ENCODE results near the gene KRT13. TPM values are rescaled to one million over a fixed set of nuclear protein-coding genes. Genes with fewer than 3 reads are reported as not detected.

The KRT13 gene
- total RNA-seq, 2 donors from 2014 or later, result not detected

GRCh38 chr17:41489531-41489930, 15.9 kb downstream of the KRT13 start, which contains the start of gene KRT36:
TSS of gene KRT36 (minus strand) at chr17:41489910. CDS start at chr17:41489864, 46 bp downstream.
- no peaks in the 10 kb centered on the region for H3K36me3 Mint-ChIP-seq (ENCODE audit: low read depth)
- Histone ChIP-seq H3K36me3 (ENCODE audit: control insufficient read depth, insufficient read depth, low read length) (no peaks in the 10 kb centered on the region), H3K4me3 (ENCODE audit: low read length) (no peak within 1 kb of the TSS), H3K27me3 (ENCODE audit: control insufficient read depth, insufficient read depth, low read length, poor library complexity, severe bottlenecking) (no peaks in the 10 kb centered on the region), H3K9ac (ENCODE audit: extremely low read depth, low read length, poor library complexity, severe bottlenecking) (no peak within 1 kb of the TSS), H3K4me1 (ENCODE audit: control insufficient read depth, insufficient read depth, low read length) (peaks cover 1% of the 10 kb centered on the region), H3K9me3 (ENCODE audit: control insufficient read depth, low read length) (no peaks in the 10 kb centered on the region), H3K27ac (ENCODE audit: low read depth, low read length) (no peak within 1 kb of the TSS)
- H3K27ac Mint-ChIP-seq, result no peak within 1 kb of the TSS
- no peaks in the 10 kb centered on the region for H3K9me3 Mint-ChIP-seq
- H3K4me1 Mint-ChIP-seq, result no peaks in the 10 kb centered on the region
- no peak within 1 kb of the TSS for H3K4me3 Mint-ChIP-seq
- peaks cover 39% of the 10 kb centered on the region for H3K27me3 Mint-ChIP-seq (ENCODE audit: insufficient read depth)
- TF ChIP-seq CTCF (conservative IDR thresholded peaks at IDR 0.05), result no peak
- 95 to 100% methylated on average over 5 to 12 of the region's 12 CpGs for WGBS, 2 experiments (ENCODE audit: insufficient coverage in 1 of 2, insufficient read length in 1 of 2)
- no peak for DNase-seq

GRCh38 chr17:41486809-41487530, 18.4 kb downstream of the KRT13 start:
- peak; percentile 97 for DNase-seq
- TF ChIP-seq CTCF (conservative IDR thresholded peaks at IDR 0.05), result peak; percentile 91

DNA sequence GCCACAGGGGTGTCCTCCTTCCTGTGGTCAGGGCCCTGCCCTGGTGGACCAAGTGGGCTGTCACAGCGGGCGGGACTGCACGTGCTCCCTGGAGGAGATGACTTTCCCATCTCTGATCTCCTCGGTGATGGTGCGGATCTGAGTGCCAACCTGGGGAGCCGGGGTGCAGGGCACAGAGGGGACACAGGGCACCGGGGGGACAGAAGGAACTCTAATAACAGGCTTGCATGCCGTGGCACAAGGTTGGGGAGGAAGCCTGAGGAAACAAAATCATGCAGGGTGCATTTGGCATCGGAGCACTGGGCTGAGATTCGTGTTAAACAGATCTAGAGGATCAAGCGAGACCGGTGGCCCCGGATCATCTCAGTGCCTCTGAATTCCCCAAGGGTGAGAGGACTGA, 19.1 kb downstream of the KRT13 start:
- Mint-ChIP-seq H3K4me1 (peaks cover 10% of the 10 kb centered on the region), H3K36me3 (ENCODE audit: low read depth) (no peaks in the 10 kb centered on the region), H3K27me3 (ENCODE audit: insufficient read depth) (peaks cover 29% of the 10 kb centered on the region), H3K27ac (no peak overlapping the region), H3K4me3 (no peak overlapping the region), H3K9me3 (no peaks in the 10 kb centered on the region)
- peaks cover 7% of the 10 kb centered on the region for H3K4me1 ChIP-seq (ENCODE audit: control insufficient read depth, insufficient read depth, low read length)
- H3K27ac ChIP-seq (ENCODE audit: low read depth, low read length), result no peak overlapping the region
- H3K9ac ChIP-seq (ENCODE audit: extremely low read depth, low read length, poor library complexity, severe bottlenecking), result no peak overlapping the region
- no peaks in the 10 kb centered on the region for H3K36me3 ChIP-seq (ENCODE audit: control insufficient read depth, insufficient read depth, low read length)
- H3K27me3 ChIP-seq (ENCODE audit: control insufficient read depth, insufficient read depth, low read length, poor library complexity, severe bottlenecking), result no peaks in the 10 kb centered on the region
- no peak for TF ChIP-seq CTCF (conservative IDR thresholded peaks at IDR 0.05)
- 95% methylated on average over 12 to 13 of the region's 13 CpGs for WGBS, 2 experiments (ENCODE audit: insufficient coverage in 1 of 2, insufficient read length in 1 of 2)
- H3K9me3 ChIP-seq (ENCODE audit: control insufficient read depth, low read length), result no peaks in the 10 kb centered on the region
- DNase-seq, result peak; percentile 45
- H3K4me3 ChIP-seq (ENCODE audit: low read length), result no peak overlapping the region

More at GRCh38 chr17:41486809-41487530, 18.4 kb downstream of the KRT13 start:
- 73 to 92% methylated on average over 15 to 29 of the region's 29 CpGs for WGBS, 2 experiments (ENCODE audit: insufficient coverage in 1 of 2, insufficient read length in 1 of 2)
- H3K27me3 Mint-ChIP-seq (ENCODE audit: insufficient read depth), result peaks cover 29% of the 10 kb centered on the region
- H3K4me3 Mint-ChIP-seq, result no peak overlapping the region
- no peaks in the 10 kb centered on the region for H3K36me3 Mint-ChIP-seq (ENCODE audit: low read depth)
- H3K27ac Mint-ChIP-seq, result no peak overlapping the region
- H3K9ac ChIP-seq (ENCODE audit: extremely low read depth, low read length, poor library complexity, severe bottlenecking), result no peak overlapping the region
- H3K4me1 Mint-ChIP-seq, result peaks cover 10% of the 10 kb centered on the region
- no peaks in the 10 kb centered on the region for H3K36me3 ChIP-seq (ENCODE audit: control insufficient read depth, insufficient read depth, low read length)
- no peaks in the 10 kb centered on the region for H3K27me3 ChIP-seq (ENCODE audit: control insufficient read depth, insufficient read depth, low read length, poor library complexity, severe bottlenecking)
- no peak overlapping the region for H3K4me3 ChIP-seq (ENCODE audit: low read length)
- no peak overlapping the region for H3K27ac ChIP-seq (ENCODE audit: low read depth, low read length)
- no peaks in the 10 kb centered on the region for H3K9me3 ChIP-seq (ENCODE audit: control insufficient read depth, low read length)
- H3K4me1 ChIP-seq (ENCODE audit: control insufficient read depth, insufficient read depth, low read length), result peaks cover 7% of the 10 kb centered on the region
- H3K9me3 Mint-ChIP-seq, result no peaks in the 10 kb centered on the region
